Mucosa of descending colon (tissue), 3 donors: Measurements from ENCODE around the gene HORMAD2. TPM values are rescaled to one million over a fixed set of nuclear protein-coding genes. Genes with fewer than 3 reads are reported as not detected.
A peak's percentile ranks its signal among the peaks of the same experiment; 100 is the strongest.

Experiments used
- ATAC-seq: fragments of 200-7000 bp; cut with Tn5 transposase; one replicate; pipeline ENCODE4 v1.9.1; 2020; ENCODE audit warnings: mild to moderate bottlenecking, moderate library complexity
- DNase-seq, 3 donors: peaks; one replicate each; pipeline ENCODE4 v3.0.0-alpha.2; 2020
- H3K36me3 ChIP-seq: fragments of 200-600 bp; one replicate; pipeline ENCODE4 v1.8.0; 2021; ENCODE audit warnings: low read depth, mild to moderate bottlenecking
- H3K4me1 ChIP-seq: fragments of 200-600 bp; one replicate; pipeline ENCODE4 v1.8.0; 2021; ENCODE audit warnings: low read depth, mild to moderate bottlenecking
- H3K4me3 ChIP-seq: fragments of 200-600 bp; one replicate; pipeline ENCODE4 v1.8.0; 2021; ENCODE audit warnings: mild to moderate bottlenecking
- H3K9me3 ChIP-seq: fragments of 200-600 bp; one replicate; pipeline ENCODE4 v1.8.0; 2021; ENCODE audit warnings: mild to moderate bottlenecking
- intact Hi-C, 2 donors: fragments of 100-400 bp; cut with DNase I in 1 of 2; cut with micrococcal nuclease in 1 of 2; formaldehyde crosslinking; loops; one replicate each; pipeline versions ENCODE4 v1.11.0 to v1.11.1; 2022; cut with DNase I, micrococcal nuclease
- total RNA-seq, 3 donors: library from RNA; stranded (reverse); fragmentation: NEBNext Ultra II Directional in 2 of 3; extraction: Animal tissue kit (Norgen Biotek cat#: 25700) in 2 of 3; gene quantifications; one replicate each; pipeline versions ENCODE4 v1.2.1 to v1.2.4, GENCODE V29; 2021 to 2023
- TF ChIP-seq, protein P1 (sequence below): fragments of 200-600 bp; IDR thresholded peaks from one replicate; pipeline ENCODE4 v1.8.0; 2022; ENCODE audit warnings: antibody characterized with exemption, mild to moderate bottlenecking
- donor health status: DM: no; HTN: no; CAD: no; lungs with moderate emphysema.
- donor health status: DM: no; HTN: no; CAD: no.
- donor health status: DM: no; HTN: yes; CAD: no.

HORMAD2 gene
- total RNA-seq, 3 donors from 2014 or later = not detected

DNA sequence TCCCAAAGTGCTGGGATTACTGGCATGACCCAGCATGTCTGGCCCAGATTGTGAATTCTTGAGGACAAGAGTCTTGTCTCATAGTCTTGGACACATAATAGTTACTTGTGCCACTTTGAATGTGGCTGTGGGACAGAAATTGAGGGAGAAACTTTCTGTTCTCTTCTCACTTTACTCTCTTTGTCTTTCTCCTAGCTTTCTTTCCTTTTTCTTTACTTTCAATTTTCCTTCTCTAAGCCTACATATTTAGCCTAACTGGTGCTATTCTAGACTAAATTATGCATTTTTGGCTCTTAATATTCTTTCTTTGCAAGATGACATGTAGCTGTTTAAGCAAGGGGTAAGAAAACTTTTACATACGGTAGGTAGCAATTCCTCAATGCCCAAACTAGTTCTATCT is 33.2 kb downstream of the HORMAD2 start:
- no peaks in the 10 kb centered on the region for H3K4me1 ChIP-seq
- H3K4me3 ChIP-seq = no peak overlapping the region
- no peaks in the 10 kb centered on the region for H3K9me3 ChIP-seq
- DNase-seq (no peak), ATAC-seq (no peak)
- intact Hi-C loops = no loop called here
- no peaks in the 10 kb centered on the region for H3K36me3 ChIP-seq
- TF ChIP-seq, protein P1, sequence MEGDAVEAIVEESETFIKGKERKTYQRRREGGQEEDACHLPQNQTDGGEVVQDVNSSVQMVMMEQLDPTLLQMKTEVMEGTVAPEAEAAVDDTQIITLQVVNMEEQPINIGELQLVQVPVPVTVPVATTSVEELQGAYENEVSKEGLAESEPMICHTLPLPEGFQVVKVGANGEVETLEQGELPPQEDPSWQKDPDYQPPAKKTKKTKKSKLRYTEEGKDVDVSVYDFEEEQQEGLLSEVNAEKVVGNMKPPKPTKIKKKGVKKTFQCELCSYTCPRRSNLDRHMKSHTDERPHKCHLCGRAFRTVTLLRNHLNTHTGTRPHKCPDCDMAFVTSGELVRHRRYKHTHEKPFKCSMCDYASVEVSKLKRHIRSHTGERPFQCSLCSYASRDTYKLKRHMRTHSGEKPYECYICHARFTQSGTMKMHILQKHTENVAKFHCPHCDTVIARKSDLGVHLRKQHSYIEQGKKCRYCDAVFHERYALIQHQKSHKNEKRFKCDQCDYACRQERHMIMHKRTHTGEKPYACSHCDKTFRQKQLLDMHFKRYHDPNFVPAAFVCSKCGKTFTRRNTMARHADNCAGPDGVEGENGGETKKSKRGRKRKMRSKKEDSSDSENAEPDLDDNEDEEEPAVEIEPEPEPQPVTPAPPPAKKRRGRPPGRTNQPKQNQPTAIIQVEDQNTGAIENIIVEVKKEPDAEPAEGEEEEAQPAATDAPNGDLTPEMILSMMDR = no peak

GRCh38 chr22:30114361-30114760 is 34.1 kb downstream of the HORMAD2 start:
- TF ChIP-seq, protein P1 = no peak
- H3K9me3 ChIP-seq = no peaks in the 10 kb centered on the region
- no peaks in the 10 kb centered on the region for H3K36me3 ChIP-seq
- ATAC-seq (no peak), DNase-seq (no peak)
- intact Hi-C loops = no loop called here
- H3K4me1 ChIP-seq = no peaks in the 10 kb centered on the region
- H3K4me3 ChIP-seq = no peak overlapping the region

GRCh38 chr22:30115705-30116104 is 35.4 kb downstream of the HORMAD2 start:
- H3K4me1 ChIP-seq = no peaks in the 10 kb centered on the region
- H3K4me3 ChIP-seq = no peak overlapping the region
- TF ChIP-seq, protein P1 = no peak
- H3K36me3 ChIP-seq = no peaks in the 10 kb centered on the region
- ATAC-seq (no peak), DNase-seq (no peak)
- no peaks in the 10 kb centered on the region for H3K9me3 ChIP-seq
- intact Hi-C loops = no loop called here

DNA sequence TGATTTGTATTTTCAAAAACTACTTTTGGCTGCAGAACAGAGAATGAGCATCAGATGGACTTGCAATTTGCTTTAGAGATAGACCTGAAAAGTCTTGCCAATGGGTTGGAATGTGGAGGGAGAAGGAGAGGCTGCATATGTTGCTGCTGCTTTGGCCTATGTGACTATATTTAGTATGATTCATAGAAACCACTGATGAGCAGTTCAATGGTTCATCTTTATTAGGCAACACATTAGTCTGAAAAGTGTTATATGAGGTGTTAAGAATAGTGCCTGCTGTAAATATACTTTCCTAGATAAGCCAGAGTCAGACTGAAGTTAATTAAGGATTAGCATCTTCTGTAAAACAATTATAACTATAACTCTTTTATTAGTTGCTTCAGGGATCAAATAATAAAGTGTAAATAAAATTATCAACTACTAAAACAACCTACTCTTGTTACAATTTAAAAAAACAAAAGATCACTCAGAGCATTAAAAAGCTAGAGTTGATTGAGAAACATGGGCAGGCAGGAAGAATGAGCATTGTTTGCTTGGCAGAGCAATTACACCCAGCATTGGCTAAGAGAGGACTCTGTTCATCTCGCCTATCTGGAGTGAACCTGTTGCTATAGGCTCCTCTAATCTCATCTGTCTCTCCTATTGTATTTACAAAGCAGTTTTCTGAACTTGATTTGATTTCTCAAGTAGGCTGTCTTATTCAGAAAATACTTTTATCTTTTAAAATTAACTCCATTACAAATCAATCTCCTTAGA is 36.3 kb downstream of the HORMAD2 start:
- intact Hi-C loops = no loop called here
- H3K9me3 ChIP-seq = no peaks in the 10 kb centered on the region
- H3K4me1 ChIP-seq = no peaks in the 10 kb centered on the region
- TF ChIP-seq, protein P1 = no peak
- H3K36me3 ChIP-seq = no peaks in the 10 kb centered on the region
- ATAC-seq (peak; percentile 73), DNase-seq (peak in 1 of 3 donors; percentile 10)
- no peak overlapping the region for H3K4me3 ChIP-seq

- ATAC-seq (no peak), DNase-seq (no peak)
- no peak overlapping the region for H3K4me3 ChIP-seq
- no peaks in the 10 kb centered on the region for H3K9me3 ChIP-seq
- TF ChIP-seq, protein P1 = no peak
- intact Hi-C loops = no loop called here
- no peaks in the 10 kb centered on the region for H3K4me1 ChIP-seq
- H3K36me3 ChIP-seq = no peaks in the 10 kb centered on the region
Observed at GRCh38 chr22:30117256-30117655, 37.0 kb downstream of the HORMAD2 start.

DNA sequence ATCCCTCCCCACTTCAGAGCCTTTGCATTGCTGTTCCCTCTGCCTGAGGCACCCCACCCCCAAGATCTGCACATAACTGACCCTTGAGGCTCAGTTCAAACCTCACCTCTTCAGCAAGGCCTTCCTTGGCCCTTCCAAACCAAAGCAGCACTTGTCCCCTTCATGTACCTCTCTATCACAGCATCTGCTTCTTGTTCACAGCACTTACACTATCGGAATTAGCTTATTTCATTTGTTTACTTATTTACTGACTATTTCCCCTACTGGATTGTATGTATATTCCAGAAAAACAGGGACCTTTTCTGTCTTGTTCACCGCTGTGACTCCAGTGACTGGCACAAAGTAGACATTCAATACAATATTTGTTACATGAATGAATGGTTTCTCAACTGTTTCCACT is 38.0 kb downstream of the HORMAD2 start:
- ATAC-seq (no peak), DNase-seq (no peak)
- intact Hi-C loops = no loop called here
- no peaks in the 10 kb centered on the region for H3K4me1 ChIP-seq
- H3K36me3 ChIP-seq = no peaks in the 10 kb centered on the region
- H3K9me3 ChIP-seq = no peaks in the 10 kb centered on the region
- no peak overlapping the region for H3K4me3 ChIP-seq
- TF ChIP-seq, protein P1 = no peak
